ENCODE results near the gene KLRC4.

DNA sequence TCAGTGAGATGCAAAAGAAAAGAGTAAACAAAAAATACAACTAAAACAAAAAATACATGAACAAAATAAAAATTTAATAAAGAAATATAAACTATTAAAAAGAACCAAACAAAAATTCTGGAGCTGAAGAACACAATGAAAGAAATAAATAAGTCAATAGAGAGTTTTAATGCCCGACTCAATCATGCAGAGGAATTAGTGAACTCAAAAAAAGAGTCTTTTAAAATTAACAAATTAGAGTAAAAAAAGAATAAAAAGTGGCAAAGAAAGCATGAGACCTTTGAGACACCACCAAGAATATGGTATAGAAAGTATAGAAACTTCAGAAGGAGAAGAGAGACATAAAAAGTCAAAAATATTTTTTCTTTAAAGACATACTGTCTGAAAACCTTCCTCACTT lies 46.2 kb upstream of the KLRC4 start:
- TF ChIP-seq, protein P1, sequence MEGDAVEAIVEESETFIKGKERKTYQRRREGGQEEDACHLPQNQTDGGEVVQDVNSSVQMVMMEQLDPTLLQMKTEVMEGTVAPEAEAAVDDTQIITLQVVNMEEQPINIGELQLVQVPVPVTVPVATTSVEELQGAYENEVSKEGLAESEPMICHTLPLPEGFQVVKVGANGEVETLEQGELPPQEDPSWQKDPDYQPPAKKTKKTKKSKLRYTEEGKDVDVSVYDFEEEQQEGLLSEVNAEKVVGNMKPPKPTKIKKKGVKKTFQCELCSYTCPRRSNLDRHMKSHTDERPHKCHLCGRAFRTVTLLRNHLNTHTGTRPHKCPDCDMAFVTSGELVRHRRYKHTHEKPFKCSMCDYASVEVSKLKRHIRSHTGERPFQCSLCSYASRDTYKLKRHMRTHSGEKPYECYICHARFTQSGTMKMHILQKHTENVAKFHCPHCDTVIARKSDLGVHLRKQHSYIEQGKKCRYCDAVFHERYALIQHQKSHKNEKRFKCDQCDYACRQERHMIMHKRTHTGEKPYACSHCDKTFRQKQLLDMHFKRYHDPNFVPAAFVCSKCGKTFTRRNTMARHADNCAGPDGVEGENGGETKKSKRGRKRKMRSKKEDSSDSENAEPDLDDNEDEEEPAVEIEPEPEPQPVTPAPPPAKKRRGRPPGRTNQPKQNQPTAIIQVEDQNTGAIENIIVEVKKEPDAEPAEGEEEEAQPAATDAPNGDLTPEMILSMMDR (IDR thresholded peaks at IDR 0.05; ENCODE audit: borderline replicate concordance, extremely low read depth, low read length, poor library complexity, severe bottlenecking): no peak
- no peak for TF ChIP-seq EZH2 (IDR thresholded peaks at IDR 0.05; ENCODE audit: borderline replicate concordance, low read depth, low read length, severe bottlenecking)

All from DND-41 (cell line).